Endothelial cell (in vitro differentiated cells): ENCODE measurements around the gene EGFL7. TPM values are rescaled to one million over a fixed set of nuclear protein-coding genes. Genes with fewer than 3 reads are reported as not detected.

Source experiments
- DNase-seq: peaks from one replicate; pipeline ENCODE4 v3.0.0; 2021; ENCODE audit warnings: low spot score
- H3K27ac Mint-ChIP-seq: one replicate; pipeline ENCODE4 v1.8.0; 2021; ENCODE audit warnings: mixed read lengths, inconsistent platforms; ENCODE audit not compliant: unreplicated experiment
- H3K27me3 Mint-ChIP-seq: one replicate; pipeline ENCODE4 v1.8.0; 2021; ENCODE audit warnings: mild to moderate bottlenecking, moderate library complexity, mixed read lengths, inconsistent platforms; ENCODE audit not compliant: unreplicated experiment
- H3K36me3 Mint-ChIP-seq: one replicate; pipeline ENCODE4 v1.8.0; 2021; ENCODE audit warnings: mild to moderate bottlenecking, low read depth, mixed read lengths, inconsistent platforms; ENCODE audit not compliant: unreplicated experiment
- H3K4me1 Mint-ChIP-seq: one replicate; pipeline ENCODE4 v1.8.0; 2021; ENCODE audit warnings: mild to moderate bottlenecking, mixed read lengths, inconsistent platforms; ENCODE audit not compliant: unreplicated experiment
- H3K4me3 Mint-ChIP-seq: one replicate; pipeline ENCODE4 v1.8.0; 2021; ENCODE audit warnings: mild to moderate bottlenecking, mixed read lengths, inconsistent platforms; ENCODE audit not compliant: unreplicated experiment
- H3K9me3 Mint-ChIP-seq: one replicate; pipeline ENCODE4 v1.8.0; 2021; ENCODE audit warnings: mixed read lengths, inconsistent platforms; ENCODE audit not compliant: unreplicated experiment
- long read RNA-seq: library from polyadenylated mRNA; unstranded; transcript quantifications from one replicate; pipeline ENCODE4 v2.0.0, GENCODE V29; 2020; ENCODE audit not compliant: unreplicated experiment
- total RNA-seq: library from RNA; stranded (reverse); fragmentation: NEBNext Ultra II Directional; extraction: Animal tissue kit (Norgen Biotek cat#: 25700); gene quantifications from one replicate; pipeline ENCODE4 v1.2.1, GENCODE V29; 2021; ENCODE audit not compliant: unreplicated experiment
- TF ChIP-seq, protein P1 (sequence below): fragments of 200-600 bp; sonication (generic); IDR thresholded peaks from one replicate; pipeline ENCODE4 v1.5.0; 2021; ENCODE audit warnings: antibody characterized with exemption; ENCODE audit not compliant: unreplicated experiment

EGFL7 gene
- 945 TPM for total RNA-seq
- long read RNA-seq, transcript EGFL7-202 (9 exons, 1,282 nt), result minor isoform, 121 of 862 reads
- long read RNA-seq, transcript EGFL7-204 (10 exons, 1,529 nt), result major isoform, 157 of 862 reads
- long read RNA-seq, partial matches to known transcripts, result 127 of 862 reads
- long read RNA-seq, other reads (novel, unspliced or antisense), result 453 of 862 reads

DNA sequence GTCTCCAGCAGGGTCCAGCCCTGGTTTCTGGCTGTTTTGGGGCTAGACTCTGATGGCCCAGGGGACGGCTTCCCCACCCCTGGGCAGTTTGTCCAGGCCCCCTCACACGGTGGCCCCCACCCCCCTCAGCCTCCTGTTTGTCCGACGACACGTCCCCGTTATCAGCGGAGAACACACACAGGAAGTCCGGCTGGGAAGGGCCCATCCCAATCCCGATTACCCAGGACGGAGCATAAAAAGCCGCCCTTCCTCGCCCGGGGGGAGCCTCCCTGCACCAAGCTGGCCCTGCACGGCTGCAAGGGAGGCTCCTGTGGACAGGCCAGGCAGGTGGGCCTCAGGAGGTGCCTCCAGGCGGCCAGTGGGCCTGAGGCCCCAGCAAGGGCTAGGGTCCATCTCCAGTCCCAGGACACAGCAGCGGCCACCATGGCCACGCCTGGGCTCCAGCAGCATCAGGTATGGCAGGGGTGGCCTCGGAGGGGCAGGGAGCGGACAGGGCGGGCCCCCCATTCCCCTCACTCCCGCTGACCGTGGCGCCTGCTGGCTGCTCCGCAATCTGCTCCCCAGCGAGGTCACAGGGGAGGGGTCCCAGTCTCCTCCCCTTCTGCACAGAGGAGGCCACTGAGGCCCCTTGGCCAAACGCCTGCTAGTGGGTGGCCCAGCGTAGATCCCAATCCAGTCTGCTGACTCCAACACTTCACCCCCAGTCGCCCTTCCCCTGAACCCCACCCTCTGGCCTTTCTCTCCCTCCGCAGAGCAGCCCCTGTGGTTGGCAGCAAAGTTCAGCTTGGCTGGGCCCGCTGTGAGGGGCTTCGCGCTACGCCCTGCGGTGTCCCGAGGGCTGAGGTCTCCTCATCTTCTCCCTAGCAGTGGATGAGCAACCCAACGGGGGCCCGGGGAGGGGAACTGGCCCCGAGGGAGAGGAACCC lies at the start of gene EGFL7:
Gene EGFL7 (plus strand): TSS at position 261 of the 926 bp plus-strand sequence. CDS start 5,367 bp downstream, outside the sequence.
- H3K27ac Mint-ChIP-seq, result peak within 1 kb of the TSS; percentile 91
- H3K4me1 Mint-ChIP-seq, result peaks cover 5% of the 10 kb centered on the region
- peak; percentile 86 for DNase-seq
- H3K27me3 Mint-ChIP-seq, result peaks cover 32% of the 10 kb centered on the region
- H3K36me3 Mint-ChIP-seq, result peaks cover 28% of the 10 kb centered on the region
- H3K4me3 Mint-ChIP-seq, result peak within 1 kb of the TSS; percentile 96
- no peaks in the 10 kb centered on the region for H3K9me3 Mint-ChIP-seq
- TF ChIP-seq, protein P1, sequence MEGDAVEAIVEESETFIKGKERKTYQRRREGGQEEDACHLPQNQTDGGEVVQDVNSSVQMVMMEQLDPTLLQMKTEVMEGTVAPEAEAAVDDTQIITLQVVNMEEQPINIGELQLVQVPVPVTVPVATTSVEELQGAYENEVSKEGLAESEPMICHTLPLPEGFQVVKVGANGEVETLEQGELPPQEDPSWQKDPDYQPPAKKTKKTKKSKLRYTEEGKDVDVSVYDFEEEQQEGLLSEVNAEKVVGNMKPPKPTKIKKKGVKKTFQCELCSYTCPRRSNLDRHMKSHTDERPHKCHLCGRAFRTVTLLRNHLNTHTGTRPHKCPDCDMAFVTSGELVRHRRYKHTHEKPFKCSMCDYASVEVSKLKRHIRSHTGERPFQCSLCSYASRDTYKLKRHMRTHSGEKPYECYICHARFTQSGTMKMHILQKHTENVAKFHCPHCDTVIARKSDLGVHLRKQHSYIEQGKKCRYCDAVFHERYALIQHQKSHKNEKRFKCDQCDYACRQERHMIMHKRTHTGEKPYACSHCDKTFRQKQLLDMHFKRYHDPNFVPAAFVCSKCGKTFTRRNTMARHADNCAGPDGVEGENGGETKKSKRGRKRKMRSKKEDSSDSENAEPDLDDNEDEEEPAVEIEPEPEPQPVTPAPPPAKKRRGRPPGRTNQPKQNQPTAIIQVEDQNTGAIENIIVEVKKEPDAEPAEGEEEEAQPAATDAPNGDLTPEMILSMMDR, result no peak

DNA sequence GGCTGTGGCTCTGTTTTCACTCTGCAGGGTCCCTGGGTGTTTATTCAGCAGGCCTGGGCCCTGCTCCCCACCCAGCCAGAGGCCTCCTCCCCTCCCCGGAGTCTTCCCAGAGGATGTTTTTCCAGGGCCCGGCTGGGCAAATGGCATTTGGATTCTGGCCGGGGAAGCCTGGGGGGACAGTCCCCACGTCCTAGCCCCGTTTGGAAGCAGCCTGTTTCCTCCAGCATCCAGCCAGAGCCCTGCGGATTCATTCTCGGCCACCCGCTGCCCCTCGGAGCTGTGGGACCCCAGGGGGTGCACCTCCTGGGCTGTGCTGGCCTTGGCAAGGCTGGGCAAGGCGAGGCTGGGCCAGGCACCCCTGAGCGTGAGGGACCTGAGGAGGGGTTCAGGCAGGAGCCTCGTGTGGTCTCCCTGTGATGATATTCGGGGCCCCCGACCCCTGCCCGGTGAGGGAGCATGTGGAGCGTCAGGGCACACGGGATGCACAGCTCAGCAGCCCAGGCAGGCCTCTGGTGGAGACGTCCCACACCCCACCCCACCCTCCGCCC lies 48.8 kb upstream of the EGFL7 start:
- Mint-ChIP-seq H3K4me1 (peaks cover 17% of the 10 kb centered on the region), H3K4me3 (no peak overlapping the region), H3K27ac (no peak overlapping the region), H3K9me3 (no peaks in the 10 kb centered on the region), H3K27me3 (peaks cover 3% of the 10 kb centered on the region), H3K36me3 (no peaks in the 10 kb centered on the region)
- DNase-seq, result no peak
- TF ChIP-seq, protein P1, result no peak

DNA sequence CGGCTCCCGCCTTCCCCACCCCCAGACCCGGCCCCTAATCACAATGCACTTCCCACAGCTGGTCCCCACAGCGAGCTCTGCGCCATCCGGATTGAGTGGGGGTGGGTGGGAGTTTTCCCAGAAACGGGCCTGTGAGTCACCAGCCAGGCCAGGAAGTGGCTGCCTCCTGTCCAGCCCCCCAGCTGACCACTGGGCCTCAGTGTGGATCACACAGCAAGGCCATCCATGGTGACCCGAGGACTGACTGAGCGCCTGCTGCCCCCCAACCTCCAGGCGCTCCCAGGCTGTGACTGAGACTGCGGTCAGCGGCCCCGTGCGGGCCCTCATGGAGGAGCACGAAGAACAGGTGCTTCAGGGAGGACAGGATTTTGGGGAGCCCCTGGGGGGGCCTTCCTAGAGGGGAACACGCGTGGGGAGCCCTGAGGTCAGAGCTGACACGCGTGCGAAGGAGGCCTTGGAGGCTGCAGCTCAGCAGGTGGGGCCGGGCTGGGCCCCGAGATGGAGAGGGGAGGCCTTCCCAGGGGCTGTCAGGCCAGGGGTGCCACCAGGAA lies 48.3 kb upstream of the EGFL7 start:
- H3K27me3 Mint-ChIP-seq, result peaks cover 7% of the 10 kb centered on the region
- TF ChIP-seq, protein P1, result no peak
- no peak for DNase-seq
- H3K27ac Mint-ChIP-seq, result peak overlapping the region; percentile 88
- no peaks in the 10 kb centered on the region for H3K36me3 Mint-ChIP-seq
- H3K9me3 Mint-ChIP-seq, result no peaks in the 10 kb centered on the region
- H3K4me1 Mint-ChIP-seq, result peaks cover 19% of the 10 kb centered on the region
- H3K4me3 Mint-ChIP-seq, result no peak overlapping the region

DNA sequence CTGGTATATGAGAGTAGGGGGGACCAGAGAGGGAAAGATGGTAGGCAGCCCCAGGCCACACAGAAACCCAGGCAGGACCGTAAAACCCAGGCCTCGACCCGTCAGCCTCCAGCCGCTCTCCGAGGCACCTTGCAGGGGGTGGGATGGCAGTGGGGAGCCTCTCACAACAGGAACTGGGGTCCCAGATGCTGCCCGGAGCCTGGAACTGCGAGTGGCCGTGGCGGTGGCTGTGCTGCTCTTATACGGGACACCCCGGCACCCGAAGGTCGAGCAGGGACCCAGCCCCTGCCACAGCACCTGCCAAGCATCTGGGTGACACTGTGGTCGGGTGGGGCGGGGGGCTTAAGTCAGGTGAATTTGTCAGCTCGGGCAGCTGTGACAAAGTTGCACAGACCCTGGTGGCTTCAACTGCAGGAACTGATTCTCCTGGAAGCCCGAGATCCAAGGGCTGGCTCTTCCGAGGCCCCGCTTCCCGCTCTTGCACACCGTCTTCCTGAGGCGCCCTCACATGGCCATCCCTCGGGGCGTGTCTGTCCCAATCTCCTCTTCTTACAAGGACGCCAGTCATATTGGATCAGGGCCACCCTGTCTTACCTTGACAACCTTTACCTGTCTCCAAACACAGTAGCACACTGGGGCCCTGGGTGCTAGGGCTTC lies 47.6 kb upstream of the EGFL7 start:
- TF ChIP-seq, protein P1, result no peak
- Mint-ChIP-seq H3K4me3 (no peak overlapping the region), H3K27ac (no peak overlapping the region), H3K27me3 (peaks cover 7% of the 10 kb centered on the region), H3K9me3 (no peaks in the 10 kb centered on the region), H3K36me3 (no peaks in the 10 kb centered on the region), H3K4me1 (peaks cover 19% of the 10 kb centered on the region)
- no peak for DNase-seq
